GM19438 (cell line): ENCODE results near the gene PXK.

Experiments used
- ATAC-seq: cut with Tn5 transposase; IDR thresholded peaks from one replicate; pipeline ENCODE4 v1.9.1; 2021; ENCODE audit warnings: low read depth; ENCODE audit not compliant: unreplicated experiment

The PXK gene

DNA sequence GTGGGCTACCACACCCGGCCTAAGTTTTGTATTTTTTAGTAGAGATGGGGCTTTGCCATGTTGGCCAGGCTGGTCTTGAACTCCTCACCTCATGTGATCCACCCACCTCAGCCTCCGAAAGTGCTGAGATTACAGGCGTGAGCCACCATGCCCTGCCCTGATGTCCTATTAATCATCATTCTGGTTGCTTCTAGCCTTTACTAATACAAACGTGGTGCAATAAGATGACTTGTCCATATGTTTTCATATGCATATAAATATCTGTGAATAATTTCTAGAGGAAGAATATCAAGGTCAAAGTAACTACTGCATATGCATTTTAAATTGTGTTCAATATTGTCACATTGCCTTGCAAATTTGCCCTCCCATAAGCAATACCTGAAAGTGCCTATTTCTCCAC is 126.5 kb downstream of the PXK start:
- ATAC-seq = no peak

DNA sequence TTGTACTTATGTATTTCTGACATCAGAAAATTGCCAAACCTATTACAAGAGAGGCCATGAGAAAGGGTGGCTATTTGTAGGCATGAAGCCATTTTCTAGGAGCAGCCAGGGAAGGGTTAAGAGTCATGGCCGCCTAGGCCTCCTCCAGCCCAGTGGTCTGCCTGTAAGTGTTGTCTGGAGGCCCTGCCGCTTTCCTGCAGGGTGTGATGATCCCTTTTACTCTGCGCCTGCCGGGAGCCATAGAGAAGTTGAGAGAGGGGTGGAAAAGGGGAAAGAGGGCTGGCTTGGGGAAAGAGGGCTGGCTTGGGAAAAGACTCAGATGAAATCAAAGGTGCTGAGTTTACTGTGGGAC is 130.1 kb downstream of the PXK start:
- no peak for ATAC-seq

DNA sequence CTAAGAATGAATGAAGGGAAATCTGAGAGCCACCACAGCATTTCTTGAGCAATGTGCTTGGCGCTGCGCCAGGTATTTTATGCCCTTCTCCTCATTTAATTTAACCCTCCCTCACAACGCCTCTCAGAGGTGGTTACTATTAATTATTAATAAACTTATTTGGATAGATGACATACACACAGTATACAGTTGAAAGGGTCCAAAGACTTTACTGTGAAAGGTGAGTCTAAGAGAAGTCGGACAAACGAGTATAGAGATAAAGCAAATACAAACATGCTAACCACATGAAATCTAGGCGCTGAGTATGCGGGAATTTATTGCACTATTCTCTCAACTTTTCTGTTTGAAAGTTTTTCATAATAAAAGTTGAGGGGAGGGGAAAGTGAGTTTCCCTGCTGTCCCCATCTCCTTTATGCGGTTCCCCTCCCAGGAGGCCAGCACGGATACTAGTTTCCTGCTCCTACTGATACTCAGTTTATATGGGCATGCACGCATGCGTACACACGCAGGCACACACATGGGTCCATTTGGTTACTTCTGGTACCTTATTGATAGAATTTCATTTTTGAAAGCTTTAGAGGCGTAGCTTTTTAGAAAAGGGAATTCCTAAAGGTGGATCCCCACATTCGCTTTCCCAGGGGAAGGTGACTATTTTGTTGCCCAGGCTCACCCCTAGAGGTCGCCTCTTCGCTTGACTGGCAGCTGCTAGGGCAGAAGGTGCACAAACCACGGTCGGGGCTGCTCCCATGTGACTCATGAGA is 130.7 kb downstream of the PXK start:
- ATAC-seq = no peak

DNA sequence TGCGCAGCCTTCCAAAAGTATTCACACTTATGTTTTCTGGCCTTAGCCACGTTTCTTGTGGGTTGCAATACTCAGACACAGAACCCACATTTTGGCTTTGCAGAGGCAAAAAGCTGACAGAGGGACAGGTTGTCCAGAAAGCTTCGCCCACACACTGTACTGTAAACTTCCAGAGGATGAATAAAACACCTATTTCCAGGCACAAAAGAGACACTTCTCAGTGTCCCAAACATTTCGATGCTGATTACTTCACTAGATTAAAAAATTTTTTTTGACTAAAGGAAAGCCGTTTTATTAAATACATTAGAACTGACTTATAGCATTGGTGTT is 131.2 kb downstream of the PXK start:
- ATAC-seq = no peak

DNA sequence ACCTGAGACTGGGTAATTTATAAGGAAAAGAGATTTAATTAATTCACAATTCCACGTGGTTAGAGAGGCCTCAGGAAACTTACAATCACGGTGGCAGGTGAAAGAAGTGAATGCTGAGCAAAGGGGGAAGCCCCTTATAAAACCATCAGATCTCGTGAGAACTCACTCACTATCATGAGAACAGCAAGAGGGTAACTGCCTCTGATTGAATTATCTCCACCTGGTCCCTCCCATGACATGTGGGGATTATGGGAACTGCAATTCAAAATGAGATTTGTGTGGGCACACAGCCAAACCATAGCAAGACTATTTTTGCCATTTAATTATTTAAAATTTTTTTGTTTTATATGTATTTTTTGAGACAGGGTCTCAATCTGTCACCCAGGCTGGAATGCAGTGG is 132.2 kb downstream of the PXK start:
- ATAC-seq = no peak

DNA sequence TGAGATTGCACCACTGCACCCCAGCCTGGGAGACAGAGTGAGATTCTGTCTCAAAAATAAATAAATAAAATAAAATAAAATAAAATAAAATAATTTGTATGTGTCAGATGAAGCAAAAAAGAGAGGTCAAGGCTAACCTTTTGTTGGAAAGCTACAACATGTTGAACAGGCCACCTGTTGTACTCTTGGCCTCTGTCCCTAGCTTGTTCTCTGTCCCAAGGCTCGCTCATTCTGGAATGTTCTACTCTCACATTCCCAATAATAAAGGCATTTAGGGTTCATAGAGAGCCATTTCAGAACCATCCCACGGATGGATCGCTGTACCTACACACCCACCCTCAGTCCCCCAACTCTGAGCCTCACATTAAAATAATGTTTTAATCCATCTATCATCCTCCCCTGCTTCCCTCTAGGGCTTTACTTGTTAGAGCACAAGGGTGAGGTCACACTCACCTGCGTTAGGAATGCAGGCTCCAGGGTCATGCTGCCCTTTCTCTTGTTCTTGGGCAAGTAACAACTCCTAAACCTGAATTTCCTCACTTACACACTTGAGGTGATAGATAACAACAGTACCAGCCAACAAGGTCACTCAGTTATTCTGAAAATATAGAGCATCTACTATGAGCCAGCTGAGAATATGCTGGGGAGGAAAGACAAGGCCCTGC is 134.3 kb downstream of the PXK start:
- no peak for ATAC-seq

DNA sequence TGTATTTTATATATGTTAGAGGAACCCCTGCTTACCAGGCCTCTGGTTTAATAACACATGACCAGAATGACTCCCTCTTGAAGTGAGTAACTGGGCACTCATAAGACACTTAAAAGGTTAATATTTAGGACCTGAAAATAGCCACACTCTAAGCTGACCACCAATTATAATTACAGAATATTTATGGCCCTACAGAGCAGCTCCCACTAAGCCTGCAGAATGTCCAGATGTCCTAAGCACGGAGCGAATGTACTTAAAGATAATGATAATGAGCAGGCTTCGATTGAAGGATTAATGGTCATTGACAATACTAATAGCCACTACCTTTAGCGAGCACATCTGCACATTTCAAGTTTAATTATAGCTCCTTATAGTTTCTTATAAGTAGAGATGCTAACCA is 136.4 kb downstream of the PXK start:
- no peak for ATAC-seq

DNA sequence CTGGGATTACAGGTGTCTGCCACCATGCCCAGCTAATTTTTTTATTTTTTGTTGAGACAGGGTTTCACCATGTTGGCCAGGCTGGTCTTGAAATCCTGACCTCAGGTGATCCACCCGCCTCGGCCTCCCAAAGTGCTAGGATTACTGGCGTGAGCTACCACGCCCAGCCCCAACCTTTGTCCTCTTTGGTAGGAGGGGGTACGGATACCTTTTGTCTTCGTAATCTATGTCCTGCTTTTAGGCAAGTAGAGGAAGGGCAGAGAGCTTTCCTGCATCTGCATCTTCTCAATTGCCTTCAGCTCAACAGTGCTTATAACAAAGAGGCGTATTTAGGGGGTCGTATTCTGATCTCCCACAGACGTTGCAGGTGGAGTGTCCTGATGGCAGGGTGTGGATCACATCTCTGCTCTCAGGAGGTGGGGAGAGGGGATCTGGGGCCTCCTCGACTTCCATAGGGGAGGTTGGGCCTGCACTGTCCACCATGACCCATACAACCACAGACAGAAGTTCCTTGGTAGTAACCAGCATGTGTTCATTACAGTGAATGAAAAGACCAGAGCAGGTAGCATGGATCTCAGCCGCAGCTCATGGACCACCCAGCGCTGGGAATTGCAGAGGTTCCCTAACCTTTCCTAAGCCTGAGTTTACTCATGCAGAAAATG is 137.8 kb downstream of the PXK start:
- ATAC-seq = no peak

DNA sequence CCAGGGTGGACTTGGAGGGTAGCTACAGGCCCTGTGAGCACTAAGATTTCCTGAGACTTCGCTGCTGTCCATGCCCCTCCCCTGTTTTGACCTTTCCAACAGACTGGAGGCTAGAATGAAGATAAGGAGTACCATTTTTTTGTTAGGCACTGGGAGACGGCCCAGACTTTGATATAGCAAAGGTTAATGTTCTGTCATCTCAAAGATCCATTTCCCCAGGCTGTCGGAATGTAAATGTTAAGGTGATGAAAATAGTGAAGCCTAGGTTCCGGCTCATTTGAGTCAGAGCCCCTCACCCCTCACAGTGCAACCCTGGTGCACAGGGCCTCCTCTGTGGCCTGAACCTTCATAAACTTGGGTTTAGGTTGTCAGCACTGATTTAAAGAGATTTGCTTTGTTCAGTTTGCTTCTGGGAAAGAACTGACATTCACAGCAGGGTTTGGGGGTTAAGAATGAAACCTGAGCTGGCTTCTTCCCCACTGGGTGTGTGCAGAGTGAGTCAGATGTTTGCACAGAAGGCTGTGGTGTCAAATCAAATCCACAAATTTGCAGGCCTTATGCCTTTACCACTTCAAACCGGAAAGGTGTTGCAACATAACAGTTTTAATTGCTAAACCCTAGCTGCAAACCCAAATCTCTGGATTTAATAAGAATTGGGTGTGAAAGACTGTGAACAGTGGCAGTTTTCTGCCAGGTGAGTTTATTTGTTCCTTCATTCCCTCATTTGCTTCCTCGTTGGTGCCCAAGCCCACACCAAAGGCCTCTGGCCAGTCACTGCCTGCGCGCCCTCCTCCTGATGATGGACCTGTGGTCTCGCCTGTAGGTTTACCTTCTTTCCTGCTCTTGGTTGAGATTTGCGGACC is 138.6 kb downstream of the PXK start:
- no peak for ATAC-seq

DNA sequence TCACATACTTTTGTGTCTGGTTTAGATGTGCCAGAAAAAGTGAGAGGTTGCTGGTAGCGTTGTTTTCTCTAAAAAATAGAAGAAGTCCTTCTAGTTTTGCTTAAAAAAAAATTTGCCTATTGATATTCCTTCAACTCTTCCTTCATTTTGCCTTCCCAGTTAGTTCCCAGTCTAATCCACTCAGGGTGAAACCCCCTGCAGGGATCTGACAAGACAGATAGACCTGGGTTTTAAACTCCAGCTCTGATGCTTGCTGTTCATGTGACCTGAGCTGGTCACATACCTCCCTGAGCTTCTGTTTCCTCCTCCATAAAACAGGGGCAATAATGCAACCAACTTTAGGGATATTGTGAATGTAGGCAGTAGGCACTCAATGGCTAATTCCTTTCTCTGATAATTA is 140.6 kb downstream of the PXK start:
- no peak for ATAC-seq

DNA sequence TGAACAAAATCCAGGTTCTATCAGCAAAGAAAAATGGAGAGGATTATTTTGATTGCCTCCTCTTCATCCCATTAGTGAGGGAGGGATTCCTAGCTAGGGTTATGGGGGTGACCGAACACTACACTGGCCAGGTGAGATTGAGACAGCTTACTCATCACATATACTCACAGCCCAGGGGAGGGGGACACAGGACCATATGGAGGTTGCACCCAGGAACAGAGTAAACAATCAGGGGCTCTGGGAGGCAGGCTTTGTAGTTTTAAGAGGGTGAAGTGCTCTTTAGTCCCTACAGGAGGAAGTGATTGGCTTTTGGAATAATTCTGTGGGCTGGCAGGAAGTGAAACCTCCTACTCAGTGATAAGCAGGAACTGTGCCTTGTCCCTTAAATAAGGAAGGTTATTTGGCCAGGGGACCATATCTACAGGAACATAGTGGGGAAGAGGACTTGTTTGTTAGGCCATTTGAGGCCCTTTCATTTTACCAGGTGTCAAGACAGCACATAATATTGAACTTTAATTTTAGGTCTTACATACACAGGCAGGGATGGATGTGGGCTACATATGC is 141.7 kb downstream of the PXK start:
- ATAC-seq = no peak

DNA sequence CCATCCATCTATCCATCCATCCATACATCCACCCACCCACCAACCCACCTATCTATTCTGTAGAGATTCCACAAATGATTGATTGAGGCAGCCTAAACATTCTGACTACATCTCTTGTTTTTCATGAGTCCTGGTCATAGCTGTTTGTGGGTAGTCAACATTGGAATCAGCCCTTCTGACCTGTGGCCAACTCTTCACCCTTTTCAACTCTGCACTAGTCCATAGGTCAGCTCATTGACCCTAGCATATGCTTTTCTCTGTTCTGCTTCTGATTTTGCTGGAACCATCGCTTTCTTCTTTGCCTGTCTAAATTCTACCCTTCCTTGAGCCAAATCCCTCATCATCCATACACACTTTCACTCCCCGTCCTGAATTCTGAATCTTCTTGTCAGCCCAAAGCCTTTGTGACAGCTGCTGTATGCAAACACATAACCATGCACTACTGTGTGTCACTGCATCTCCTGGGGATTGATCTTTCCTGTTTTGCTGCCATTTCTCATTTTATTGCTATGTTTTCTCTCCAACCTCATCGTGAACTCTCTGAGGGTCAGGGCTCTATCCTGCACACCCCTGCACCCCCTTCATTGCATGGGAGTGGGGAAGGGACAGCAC is 142.4 kb downstream of the PXK start:
- ATAC-seq = no peak
